GM06990 (cell line): ENCODE results near the gene SLFN12.

Source experiments
- DNase-seq: peaks from one replicate; pipeline ENCODE4 v3.0.0-alpha.2; 2011; ENCODE audit not compliant: insufficient read length; ENCODE audit errors: extremely low read depth
- H3K27me3 ChIP-seq: replicated peaks from 2 replicates; pipeline ENCODE4 v1.6.0; 2011; ENCODE audit warnings: low read length; ENCODE audit not compliant: control insufficient read depth, insufficient read depth
- H3K36me3 ChIP-seq: 2 replicates; pipeline ENCODE4 v1.5.1; 2011; ENCODE audit warnings: low read length; ENCODE audit not compliant: control insufficient read depth, insufficient read depth
- H3K4me3 ChIP-seq: replicated peaks from 2 replicates; pipeline ENCODE4 v1.5.1; 2011; ENCODE audit warnings: low read depth, mild to moderate bottlenecking, control low read depth, low read length
- TF ChIP-seq, protein P1 (sequence below): IDR thresholded peaks from 2 replicates; pipeline ENCODE4 v1.5.1; 2011; ENCODE audit warnings: low read length, control low read depth, mild to moderate bottlenecking, inconsistent platforms; ENCODE audit not compliant: insufficient read depth, poor library complexity, severe bottlenecking

SLFN12 gene

DNA sequence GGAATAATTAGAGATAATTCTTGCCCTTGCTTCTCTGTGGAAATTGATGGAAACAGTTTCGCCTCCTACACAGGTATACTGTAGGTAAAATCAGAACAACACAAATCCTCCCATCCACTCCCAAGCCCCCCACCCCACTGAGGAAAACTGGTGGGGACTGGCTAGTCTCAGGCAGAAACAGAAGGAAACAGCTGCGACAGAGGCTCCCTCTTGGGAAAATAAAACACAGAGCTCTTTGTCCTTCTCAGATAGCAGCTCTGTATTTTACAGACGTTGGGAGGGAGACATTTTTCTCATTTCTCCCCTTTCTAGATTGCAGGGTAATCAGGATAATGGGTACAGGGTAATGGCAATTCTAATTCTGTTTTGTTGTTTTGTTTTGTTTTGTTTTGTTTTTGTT is 15.2 kb upstream of the SLFN12 start:
- Histone ChIP-seq H3K36me3 (peaks cover 3% of the 10 kb centered on the region), H3K4me3 (peak overlapping the region; percentile 84), H3K27me3 (no peaks in the 10 kb centered on the region)
- TF ChIP-seq, protein P1, sequence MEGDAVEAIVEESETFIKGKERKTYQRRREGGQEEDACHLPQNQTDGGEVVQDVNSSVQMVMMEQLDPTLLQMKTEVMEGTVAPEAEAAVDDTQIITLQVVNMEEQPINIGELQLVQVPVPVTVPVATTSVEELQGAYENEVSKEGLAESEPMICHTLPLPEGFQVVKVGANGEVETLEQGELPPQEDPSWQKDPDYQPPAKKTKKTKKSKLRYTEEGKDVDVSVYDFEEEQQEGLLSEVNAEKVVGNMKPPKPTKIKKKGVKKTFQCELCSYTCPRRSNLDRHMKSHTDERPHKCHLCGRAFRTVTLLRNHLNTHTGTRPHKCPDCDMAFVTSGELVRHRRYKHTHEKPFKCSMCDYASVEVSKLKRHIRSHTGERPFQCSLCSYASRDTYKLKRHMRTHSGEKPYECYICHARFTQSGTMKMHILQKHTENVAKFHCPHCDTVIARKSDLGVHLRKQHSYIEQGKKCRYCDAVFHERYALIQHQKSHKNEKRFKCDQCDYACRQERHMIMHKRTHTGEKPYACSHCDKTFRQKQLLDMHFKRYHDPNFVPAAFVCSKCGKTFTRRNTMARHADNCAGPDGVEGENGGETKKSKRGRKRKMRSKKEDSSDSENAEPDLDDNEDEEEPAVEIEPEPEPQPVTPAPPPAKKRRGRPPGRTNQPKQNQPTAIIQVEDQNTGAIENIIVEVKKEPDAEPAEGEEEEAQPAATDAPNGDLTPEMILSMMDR: no peak
- no peak for DNase-seq

DNA sequence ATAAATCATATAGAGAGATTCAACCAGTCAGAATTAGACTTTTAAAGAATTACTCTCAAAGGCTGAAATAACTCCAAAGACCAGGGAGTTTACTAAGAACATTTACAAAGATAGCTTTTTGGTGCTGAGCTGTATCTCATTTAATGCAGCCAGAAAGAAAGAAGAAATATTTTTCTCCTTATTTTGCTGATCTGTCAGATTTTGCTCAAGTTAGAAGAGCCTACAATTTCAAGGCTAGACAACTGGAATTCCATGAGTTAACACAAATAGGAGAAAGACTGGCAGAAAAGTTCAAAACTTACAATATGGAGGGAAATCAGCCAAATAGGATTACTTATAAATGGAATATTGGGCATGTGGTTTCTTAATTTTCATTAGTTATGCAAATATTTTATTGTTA is 6.1 kb upstream of the SLFN12 start:
- no peak for DNase-seq
- TF ChIP-seq, protein P1: no peak
- no peaks in the 10 kb centered on the region for H3K36me3 ChIP-seq
- no peak overlapping the region for H3K4me3 ChIP-seq
- no peaks in the 10 kb centered on the region for H3K27me3 ChIP-seq

DNA sequence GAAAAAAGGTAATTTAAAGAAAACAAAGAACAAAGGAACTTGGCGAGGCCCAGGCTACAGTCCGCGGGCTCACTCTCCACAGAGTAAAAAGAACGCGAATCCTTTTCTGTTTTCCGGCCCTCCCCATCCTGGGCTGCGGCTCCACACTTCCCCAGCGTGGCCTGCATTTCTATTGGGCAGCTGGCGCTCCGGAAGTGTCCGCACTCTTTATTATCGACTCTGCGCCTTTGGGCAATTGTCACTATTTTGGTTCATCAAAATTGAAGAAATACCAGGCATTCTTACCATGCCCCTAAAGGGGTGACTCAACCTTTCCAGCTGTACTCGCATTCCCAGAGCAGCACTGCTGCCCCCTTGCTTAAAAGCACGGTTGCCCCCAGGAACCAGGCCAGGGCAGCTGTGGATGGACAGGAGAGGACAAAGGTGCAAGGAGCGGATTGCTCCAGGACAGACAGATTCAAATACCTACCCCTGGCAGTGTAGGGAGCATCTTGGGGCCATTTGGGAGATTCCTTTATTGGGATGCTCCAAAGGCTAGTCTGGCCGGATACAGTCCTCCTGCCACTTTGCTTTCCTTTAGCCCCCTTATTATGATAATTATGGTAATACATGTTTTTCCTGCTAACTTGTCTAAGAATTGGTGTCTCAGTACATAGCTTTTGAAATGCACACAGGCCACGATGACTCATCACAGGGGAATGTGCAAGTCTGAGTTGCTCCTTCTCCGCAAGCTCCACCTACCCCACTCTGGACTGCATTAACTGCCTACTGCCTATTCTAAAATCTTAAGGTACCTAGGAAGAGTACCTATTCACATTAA is 985 bp upstream of the SLFN12 start:
- Histone ChIP-seq H3K27me3 (no peaks in the 10 kb centered on the region), H3K36me3 (no peaks in the 10 kb centered on the region), H3K4me3 (peak overlapping the region; percentile 73)
- peak; percentile 16 for DNase-seq
- TF ChIP-seq, protein P1: no peak

DNA sequence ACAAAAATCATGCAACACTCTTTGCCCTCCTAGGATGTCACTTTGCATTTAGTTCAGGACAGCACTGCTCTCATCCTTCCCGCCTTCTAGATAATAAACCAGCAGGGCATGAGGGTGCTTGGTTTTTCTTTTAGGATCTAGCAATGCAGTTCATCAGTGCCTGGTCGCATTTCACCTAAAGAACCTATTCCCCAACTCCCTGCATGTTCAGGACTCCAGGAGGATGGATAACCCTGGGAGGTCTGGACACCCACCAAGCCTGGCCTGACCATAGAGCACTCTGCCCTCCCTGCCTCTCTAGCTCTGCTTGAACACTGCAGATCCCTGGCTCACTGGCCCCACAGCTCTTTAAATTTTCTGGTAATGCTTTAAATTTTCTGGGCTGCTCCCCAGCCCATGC is 2.6 kb downstream of the SLFN12 start:
- TF ChIP-seq, protein P1: no peak
- Histone ChIP-seq H3K4me3 (no peak overlapping the region), H3K27me3 (no peaks in the 10 kb centered on the region), H3K36me3 (no peaks in the 10 kb centered on the region; the same call in 1 of the 2 replicates)
- DNase-seq: no peak

DNA sequence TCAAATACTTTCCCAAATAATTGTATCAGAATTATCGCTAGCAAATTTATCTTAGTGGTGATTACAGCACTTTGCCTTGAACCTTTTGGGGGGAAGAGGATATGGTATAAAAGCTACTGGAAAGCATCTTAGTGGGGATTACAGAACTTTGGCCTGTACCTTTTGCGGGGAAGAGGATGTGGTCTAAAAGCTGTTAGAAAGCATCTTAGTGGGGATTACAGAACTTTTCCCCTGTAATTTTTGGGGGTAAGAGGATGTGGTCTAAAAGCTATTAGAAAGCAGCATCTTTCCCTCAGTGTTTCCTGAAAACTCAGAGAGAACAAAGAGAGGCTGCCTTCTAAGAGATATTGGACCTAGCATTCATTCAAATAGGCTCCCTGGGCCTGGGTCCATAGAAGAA is 4.1 kb downstream of the SLFN12 start:
- TF ChIP-seq, protein P1: no peak
- DNase-seq: no peak
- Histone ChIP-seq H3K4me3 (no peak overlapping the region), H3K27me3 (no peaks in the 10 kb centered on the region), H3K36me3 (no peaks in the 10 kb centered on the region; the same call in 1 of the 2 replicates)
